GM12872 (cell line): Measurements from ENCODE around the gene KRTAP10-10.

Experiments used
- CTCF ChIP-seq: IDR thresholded peaks from 3 replicates; pipeline ENCODE4 v1.5.1; 2011; ENCODE audit warnings: low read depth, mild to moderate bottlenecking, low read length, moderate library complexity; ENCODE audit not compliant: insufficient read depth

Gene KRTAP10-10

GRCh38 chr21:44650265-44650972, 13.3 kb downstream of the KRTAP10-10 start:
- no peak for TF ChIP-seq CTCF

- no peak for TF ChIP-seq CTCF
Observed at GRCh38 chr21:44650973-44651675, 14.0 kb downstream of the KRTAP10-10 start.

GRCh38 chr21:44653123-44653522, 16.0 kb downstream of the KRTAP10-10 start:
- TF ChIP-seq CTCF, result no peak

- no peak for TF ChIP-seq CTCF
Observed at GRCh38 chr21:44653656-44654575, 16.8 kb downstream of the KRTAP10-10 start.

GRCh38 chr21:44654576-44655175, 17.5 kb downstream of the KRTAP10-10 start, which contains the start of gene KRTAP12-4:
KRTAP12-4 (minus strand) TSS chr21:44654659; CDS start chr21:44654614, 45 bp downstream.
- no peak for TF ChIP-seq CTCF

- no peak for TF ChIP-seq CTCF
Observed at GRCh38 chr21:44656868-44657267, 19.7 kb downstream of the KRTAP10-10 start.
